Gastroesophageal sphincter (tissue), 3 donors: ENCODE measurements around the gene OGFOD3.

ENCODE experiments used
- POLR2A ChIP-seq, 2 donors: fragments of 450-650 bp; IDR thresholded peaks; one replicate each; pipeline ENCODE4 v1.6.1; 2017; ENCODE audit warnings: antibody characterized with exemption in 2 of 2, mild to moderate bottlenecking in 2 of 2, moderate library complexity in 1 of 2
- POLR2AphosphoS5 ChIP-seq: sonication (generic); formaldehyde crosslinking; IDR thresholded peaks from one replicate; pipeline ENCODE4 v1.6.1; 2017; ENCODE audit warnings: antibody characterized with exemption
- TF ChIP-seq, protein P1 (sequence below), 4 experiments: fragments of 200-600 bp in 2 of 4; fragments of 450-650 bp in 2 of 4; sonication (generic) in 1 of 4; IDR thresholded peaks; one replicate each; pipeline ENCODE4 v1.5.1; 2017 to 2019; ENCODE audit warnings: antibody characterized with exemption in 4 of 4, mild to moderate bottlenecking in 2 of 4, moderate library complexity in 2 of 4

DNA sequence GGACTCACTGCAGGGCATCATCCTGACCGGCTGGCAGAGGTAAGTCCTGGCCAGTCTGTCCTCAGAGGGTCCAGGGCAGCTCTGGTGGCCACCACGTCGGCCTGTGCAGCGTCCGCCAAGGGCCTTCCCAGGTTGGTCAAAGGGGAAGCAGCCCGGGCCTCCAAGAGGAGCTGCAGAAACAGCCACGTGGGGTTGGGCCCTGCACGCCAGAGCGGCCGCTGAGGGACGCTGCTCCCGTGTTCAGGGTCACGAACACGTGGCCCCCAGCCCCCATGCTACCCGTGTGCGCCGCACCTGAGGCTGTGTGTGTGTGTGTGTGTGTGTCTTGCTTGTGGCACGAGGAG, 18.9 kb upstream of the OGFOD3 start:
- TF ChIP-seq, protein P1, sequence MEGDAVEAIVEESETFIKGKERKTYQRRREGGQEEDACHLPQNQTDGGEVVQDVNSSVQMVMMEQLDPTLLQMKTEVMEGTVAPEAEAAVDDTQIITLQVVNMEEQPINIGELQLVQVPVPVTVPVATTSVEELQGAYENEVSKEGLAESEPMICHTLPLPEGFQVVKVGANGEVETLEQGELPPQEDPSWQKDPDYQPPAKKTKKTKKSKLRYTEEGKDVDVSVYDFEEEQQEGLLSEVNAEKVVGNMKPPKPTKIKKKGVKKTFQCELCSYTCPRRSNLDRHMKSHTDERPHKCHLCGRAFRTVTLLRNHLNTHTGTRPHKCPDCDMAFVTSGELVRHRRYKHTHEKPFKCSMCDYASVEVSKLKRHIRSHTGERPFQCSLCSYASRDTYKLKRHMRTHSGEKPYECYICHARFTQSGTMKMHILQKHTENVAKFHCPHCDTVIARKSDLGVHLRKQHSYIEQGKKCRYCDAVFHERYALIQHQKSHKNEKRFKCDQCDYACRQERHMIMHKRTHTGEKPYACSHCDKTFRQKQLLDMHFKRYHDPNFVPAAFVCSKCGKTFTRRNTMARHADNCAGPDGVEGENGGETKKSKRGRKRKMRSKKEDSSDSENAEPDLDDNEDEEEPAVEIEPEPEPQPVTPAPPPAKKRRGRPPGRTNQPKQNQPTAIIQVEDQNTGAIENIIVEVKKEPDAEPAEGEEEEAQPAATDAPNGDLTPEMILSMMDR (IDR thresholded peaks at IDR 0.05): no peak
- no peak for TF ChIP-seq POLR2A (IDR thresholded peaks at IDR 0.05)
- TF ChIP-seq POLR2AphosphoS5: no peak
